GM12878 (cell line): ENCODE data around the gene CCDC97.

ENCODE experiments used
- ATF7 ChIP-seq: fragments of 450-650 bp; IDR thresholded peaks from 2 replicates; pipeline ENCODE4 v1.6.1; 2016; ENCODE audit warnings: low read depth, mild to moderate bottlenecking
- CHD4 ChIP-seq: fragments of 200-600 bp; sonication (generic); IDR thresholded peaks from 2 replicates; pipeline ENCODE4 v1.6.1; 2016; ENCODE audit warnings: mild to moderate bottlenecking
- E4F1 ChIP-seq: fragments of 450-650 bp; IDR thresholded peaks from 2 replicates; pipeline ENCODE4 v1.6.1; 2018; ENCODE audit warnings: borderline replicate concordance, mild to moderate bottlenecking; ENCODE audit not compliant: partially characterized antibody
- EGR1 ChIP-seq, 2 experiments: IDR thresholded peaks; 1 replicate in 1 of 2; 2 replicates in 1 of 2; pipeline ENCODE4 v1.6.1; 2011 to 2012; ENCODE audit warnings: low read depth in 2 of 2, low read length in 2 of 2, borderline replicate concordance in 1 of 2, mild to moderate bottlenecking in 1 of 2, moderate library complexity in 1 of 2
- KDM1A ChIP-seq: fragments of 200-600 bp; sonication (generic); IDR thresholded peaks from 2 replicates; pipeline ENCODE4 v1.6.1; 2016; ENCODE audit warnings: borderline replicate concordance
- PAX5 ChIP-seq: IDR thresholded peaks from 2 replicates; pipeline ENCODE4 v1.6.1; 2011; ENCODE audit warnings: low read depth, low read length, borderline replicate concordance
- RCOR1 ChIP-seq: conservative IDR thresholded peaks from 2 replicates; pipeline ENCODE4 v1.6.1; 2012; ENCODE audit warnings: low read depth, low read length, improper control_type of control experiment
- SREBF2 ChIP-seq: IDR thresholded peaks from 2 replicates; pipeline ENCODE4 v1.6.1; 2012; ENCODE audit warnings: mild to moderate bottlenecking, low read length
- ZNF274 ChIP-seq: IDR thresholded peaks from one replicate; pipeline ENCODE4 v1.8.0; 2011; ENCODE audit not compliant: insufficient read length, insufficient read depth
- TF ChIP-seq, protein P1 (sequence below), 3 experiments: IDR thresholded peaks in 2 of 3; conservative IDR thresholded peaks in 1 of 3; 2 replicates each; pipeline ENCODE4 v1.5.1; 2011; ENCODE audit warnings: low read depth in 3 of 3, low read length in 3 of 3, mild to moderate bottlenecking in 3 of 3, control low read depth in 2 of 3, moderate library complexity in 2 of 3, inconsistent platforms in 1 of 3, mixed read lengths in 1 of 3; ENCODE audit not compliant: control insufficient read depth in 2 of 3, insufficient read depth in 1 of 3; ENCODE audit errors: extremely low read depth in 1 of 3

GRCh38 chr19:41307090-41307875, 2.7 kb upstream of the CCDC97 start:
- TF ChIP-seq RCOR1 (no peak), SREBF2 (no peak), ATF7 (no peak), CHD4 (no peak), ZNF274 (no peak), E4F1 (no peak), EGR1 (IDR thresholded peaks at IDR 0.05; ENCODE audit: borderline replicate concordance in 1 of 2, low read depth in 2 of 2, low read length in 2 of 2) (no peak), PAX5 (no peak), KDM1A (no peak)
- TF ChIP-seq, protein P1, sequence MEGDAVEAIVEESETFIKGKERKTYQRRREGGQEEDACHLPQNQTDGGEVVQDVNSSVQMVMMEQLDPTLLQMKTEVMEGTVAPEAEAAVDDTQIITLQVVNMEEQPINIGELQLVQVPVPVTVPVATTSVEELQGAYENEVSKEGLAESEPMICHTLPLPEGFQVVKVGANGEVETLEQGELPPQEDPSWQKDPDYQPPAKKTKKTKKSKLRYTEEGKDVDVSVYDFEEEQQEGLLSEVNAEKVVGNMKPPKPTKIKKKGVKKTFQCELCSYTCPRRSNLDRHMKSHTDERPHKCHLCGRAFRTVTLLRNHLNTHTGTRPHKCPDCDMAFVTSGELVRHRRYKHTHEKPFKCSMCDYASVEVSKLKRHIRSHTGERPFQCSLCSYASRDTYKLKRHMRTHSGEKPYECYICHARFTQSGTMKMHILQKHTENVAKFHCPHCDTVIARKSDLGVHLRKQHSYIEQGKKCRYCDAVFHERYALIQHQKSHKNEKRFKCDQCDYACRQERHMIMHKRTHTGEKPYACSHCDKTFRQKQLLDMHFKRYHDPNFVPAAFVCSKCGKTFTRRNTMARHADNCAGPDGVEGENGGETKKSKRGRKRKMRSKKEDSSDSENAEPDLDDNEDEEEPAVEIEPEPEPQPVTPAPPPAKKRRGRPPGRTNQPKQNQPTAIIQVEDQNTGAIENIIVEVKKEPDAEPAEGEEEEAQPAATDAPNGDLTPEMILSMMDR (IDR thresholded peaks at IDR 0.05 in 2 of 3, conservative IDR thresholded peaks at IDR 0.05 in 1 of 3; ENCODE audit: control insufficient read depth in 2 of 3, extremely low read depth in 1 of 3, insufficient read depth in 1 of 3, low read depth in 3 of 3, low read length in 3 of 3): no peak
